GM18526 (cell line): ENCODE measurements around the gene ZNF611.

ENCODE experiments used
- POLR2A ChIP-seq: IDR thresholded peaks from 3 replicates; pipeline ENCODE4 v1.6.1; 2011; ENCODE audit not compliant: insufficient read length; ENCODE audit errors: extremely low read depth

The ZNF611 gene

GRCh38 chr19:52734893-52735661, at the start of gene ZNF611:
Gene ZNF611 (minus strand): TSS chr19:52735044. CDS start chr19:52715894, 19,150 bp downstream.
- TF ChIP-seq POLR2A, result peak; percentile 82

GRCh38 chr19:52778811-52779210, 44.0 kb upstream of the ZNF611 start:
- TF ChIP-seq POLR2A, result no peak

GRCh38 chr19:52749780-52750179, 14.9 kb upstream of the ZNF611 start:
- TF ChIP-seq POLR2A, result no peak

GRCh38 chr19:52748336-52748950, 13.6 kb upstream of the ZNF611 start:
- TF ChIP-seq POLR2A, result no peak

DNA sequence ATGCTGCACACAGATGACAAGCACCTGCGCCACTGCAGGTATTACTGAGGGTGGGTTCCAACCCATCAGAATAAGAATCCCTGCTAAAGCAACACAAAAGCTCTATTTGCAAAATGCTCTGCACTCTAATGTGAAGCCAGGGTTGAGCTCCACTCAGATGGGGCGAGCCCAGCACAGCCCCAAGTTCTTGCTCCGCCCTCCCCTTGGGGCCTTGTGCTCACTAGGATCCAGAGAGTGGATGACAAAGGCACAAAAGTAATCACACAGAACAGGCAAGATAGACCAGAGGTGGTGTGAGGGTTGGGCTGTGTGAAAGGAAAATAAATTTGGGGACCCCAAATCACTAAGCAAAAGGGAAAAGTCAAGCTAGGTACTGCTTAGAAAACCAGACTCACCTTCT, 8.2 kb upstream of the ZNF611 start:
- TF ChIP-seq POLR2A, result no peak

- no peak for TF ChIP-seq POLR2A
Observed at GRCh38 chr19:52742516-52742915, 7.7 kb upstream of the ZNF611 start.

DNA sequence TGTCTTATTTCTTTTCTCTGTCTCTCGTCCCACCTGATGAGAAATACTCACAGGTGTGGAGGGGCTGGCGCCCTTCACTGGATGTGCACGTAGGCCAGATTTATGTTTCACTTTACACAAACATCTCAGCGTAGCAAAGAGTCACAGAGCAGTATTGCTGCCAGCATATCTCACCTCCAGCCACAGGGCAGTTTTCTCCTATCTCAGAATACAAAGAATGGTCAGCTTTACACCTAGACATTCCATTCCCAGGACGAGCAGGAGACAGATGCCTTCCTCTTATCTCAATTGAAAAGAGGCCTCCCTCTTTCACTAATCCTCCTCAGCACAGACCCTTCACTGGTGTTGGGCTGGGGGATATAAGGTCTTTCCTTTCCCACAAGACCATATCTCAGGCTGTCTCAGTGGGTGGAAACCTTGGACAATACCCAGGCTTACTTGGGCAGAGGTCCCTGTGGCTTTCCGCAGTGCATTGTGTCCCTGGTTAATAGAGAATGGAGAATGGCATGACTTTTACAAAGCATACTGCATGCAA, 7.2 kb upstream of the ZNF611 start:
- no peak for TF ChIP-seq POLR2A

DNA sequence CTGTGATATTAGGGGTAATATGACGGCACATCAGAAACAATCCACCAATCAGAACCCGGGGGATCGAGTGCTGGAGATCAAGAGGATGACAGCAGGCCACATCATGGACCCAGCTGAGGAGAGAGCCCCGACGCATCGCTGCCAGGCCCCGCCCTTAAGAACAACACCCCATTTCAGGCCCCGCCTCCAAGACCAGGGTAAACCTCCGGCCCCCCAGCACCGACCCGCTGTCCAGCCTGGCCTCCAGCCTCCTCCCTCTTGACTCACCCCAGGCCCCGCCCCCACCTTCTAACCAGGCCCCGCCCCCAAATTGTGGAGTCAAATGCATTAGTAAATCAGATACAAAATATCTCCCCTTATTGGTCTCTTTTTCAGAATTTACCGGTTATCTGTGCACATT, 4.7 kb upstream of the ZNF611 start:
- TF ChIP-seq POLR2A, result no peak

- no peak for TF ChIP-seq POLR2A
Observed at GRCh38 chr19:52735734-52736133, 890 bp upstream of the ZNF611 start.

DNA sequence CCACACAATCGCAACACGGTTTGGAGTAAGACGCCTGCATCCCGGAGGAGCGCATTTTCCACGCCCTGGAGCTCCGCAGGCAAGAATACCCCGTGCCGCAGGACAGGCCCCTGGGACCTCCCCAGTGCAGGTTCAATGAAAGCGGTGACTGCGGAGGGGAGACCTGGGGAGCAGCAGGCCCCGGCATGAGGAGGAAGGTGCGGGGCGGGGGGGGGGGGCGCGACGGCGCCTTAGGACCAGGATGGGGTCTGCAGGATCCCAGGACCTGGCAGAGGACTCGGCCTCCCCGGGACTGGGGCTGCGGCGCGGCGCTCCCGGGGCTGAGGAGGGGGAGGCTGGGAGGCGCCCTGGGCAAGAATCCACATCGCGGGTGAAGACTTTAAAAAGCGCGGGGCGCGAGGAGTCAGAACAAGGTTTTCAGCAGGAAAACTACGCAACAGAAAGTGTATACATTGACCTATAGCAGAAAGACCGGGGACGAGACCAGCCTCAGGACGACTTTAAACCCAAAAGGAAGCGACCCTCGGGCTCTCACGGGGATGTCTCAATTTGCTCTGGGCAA, 432 bp downstream of the ZNF611 start:
- TF ChIP-seq POLR2A, result no peak

- no peak for TF ChIP-seq POLR2A
Observed at GRCh38 chr19:52725528-52725961, 9.3 kb downstream of the ZNF611 start.

- no peak for TF ChIP-seq POLR2A
Observed at GRCh38 chr19:52724701-52725514, 9.9 kb downstream of the ZNF611 start.

DNA sequence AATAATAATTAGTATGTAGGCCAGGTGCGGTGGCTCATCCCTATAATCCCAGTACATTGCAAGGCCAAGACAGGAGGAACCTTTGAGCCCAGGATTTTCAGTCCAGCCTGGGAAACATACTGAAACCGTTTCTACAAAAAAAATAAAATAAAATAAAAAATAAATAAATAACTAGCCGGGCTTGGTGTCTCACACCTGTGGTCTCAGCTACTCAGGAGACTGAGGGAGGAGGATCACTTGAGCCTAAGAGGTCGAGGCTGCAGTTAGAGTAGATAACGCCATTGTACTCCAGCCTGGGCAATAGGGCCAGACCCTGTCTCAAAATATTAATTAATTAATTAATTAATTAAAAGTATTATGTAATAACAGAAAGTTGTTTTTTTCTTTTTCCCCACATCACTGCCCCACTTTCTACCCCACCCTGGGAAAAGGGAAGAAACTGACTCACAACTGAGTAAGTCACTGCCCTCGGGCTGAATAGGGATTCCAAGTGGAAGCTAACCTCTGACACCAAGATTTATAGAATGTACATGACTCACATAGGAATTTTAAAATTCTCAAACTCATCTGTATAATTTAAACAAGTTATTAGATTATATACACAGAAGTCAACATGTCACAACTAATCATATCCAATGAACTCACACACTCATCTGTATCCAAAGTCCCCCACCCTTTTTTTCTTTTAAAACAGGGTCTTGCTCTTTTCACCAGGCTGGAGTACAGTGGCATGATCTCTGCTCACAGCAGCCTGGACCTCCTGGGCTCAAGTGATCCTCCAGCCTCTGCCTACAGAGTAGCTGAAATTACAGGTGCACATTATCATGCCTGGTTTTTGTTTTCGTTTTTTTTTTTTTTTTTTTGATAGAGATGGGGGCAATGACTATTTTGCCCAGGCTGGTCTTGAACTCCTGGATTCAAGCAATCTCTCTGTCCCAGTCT, 12.5 kb downstream of the ZNF611 start:
- TF ChIP-seq POLR2A, result no peak

DNA sequence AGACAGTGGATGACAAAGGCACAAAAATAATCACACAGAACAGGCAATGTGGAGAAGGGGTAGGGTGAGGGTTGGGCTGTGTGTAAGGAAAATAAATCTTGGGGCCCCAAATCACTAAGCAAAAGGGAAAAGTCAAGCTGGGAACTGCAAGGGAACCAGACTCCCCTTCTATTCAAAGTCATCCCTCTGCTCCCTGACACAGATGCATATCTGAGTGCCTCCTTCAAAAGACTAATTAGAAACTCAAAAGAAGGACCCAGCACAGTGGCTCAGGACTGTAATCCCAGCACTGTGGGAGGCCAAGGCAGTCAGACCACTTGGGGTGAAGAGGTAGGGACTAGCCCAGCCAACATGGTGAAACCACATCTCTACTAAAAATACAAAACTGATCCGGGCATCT, 18.3 kb downstream of the ZNF611 start:
- TF ChIP-seq POLR2A, result no peak
